ENCODE data around the gene MRPL14.

DNA sequence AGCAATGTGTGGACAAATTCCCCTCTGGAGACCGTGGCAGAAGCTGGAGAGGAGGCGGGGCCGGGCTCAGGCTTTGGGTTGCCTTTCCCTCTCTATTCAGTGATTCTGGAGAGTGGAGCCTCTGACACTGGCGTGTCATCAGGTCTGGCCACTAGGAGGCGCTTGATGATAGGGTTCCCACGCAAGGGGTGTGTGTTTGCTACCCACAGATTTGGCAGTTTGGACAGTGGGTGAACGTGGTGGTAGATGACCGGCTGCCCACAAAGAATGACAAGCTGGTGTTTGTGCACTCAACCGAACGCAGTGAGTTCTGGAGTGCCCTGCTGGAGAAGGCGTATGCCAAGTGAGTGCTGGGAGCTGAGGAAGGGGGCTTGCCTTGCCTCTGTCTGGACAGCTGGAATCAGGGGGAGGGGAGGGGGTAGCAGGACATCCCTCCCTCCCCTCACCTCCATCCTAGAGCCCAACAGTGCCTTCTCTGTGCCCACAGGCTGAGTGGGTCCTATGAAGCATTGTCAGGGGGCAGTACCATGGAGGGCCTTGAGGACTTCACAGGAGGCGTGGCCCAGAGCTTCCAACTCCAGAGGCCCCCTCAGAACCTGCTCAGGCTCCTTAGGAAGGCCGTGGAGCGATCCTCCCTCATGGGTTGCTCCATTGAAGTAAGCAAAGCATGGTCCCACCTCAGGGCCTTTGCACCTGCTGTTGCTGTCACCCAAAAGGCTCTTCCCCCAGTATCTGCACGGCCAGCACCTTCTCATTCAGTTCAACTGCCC lies 45.7 kb upstream of the MRPL14 start:
- peak; percentile 97 for TF ChIP-seq CTCF (IDR thresholded peaks at IDR 0.05; ENCODE audit: low read depth, low read length, poor library complexity, severe bottlenecking)
- TF ChIP-seq EZH2phosphoT487 (IDR thresholded peaks at IDR 0.05; ENCODE audit: borderline replicate concordance, low read length), result no peak
